Measurements from ENCODE around the gene USP47. TPM values are rescaled to one million over a fixed set of nuclear protein-coding genes. Genes with fewer than 3 reads are reported as not detected.

USP47 gene
- total and polyA plus RNA-seq, 2 of the 13 experiments (the other 11 are each of a cell fraction or from before 2014, with no cell fraction given) = 12.2 to 52.7 TPM

- intact Hi-C loops (cut with micrococcal nuclease; ENCODE audit: unreplicated experiment) = no loop called here
- Histone ChIP-seq H3K4me2 (ENCODE audit: low read depth, low read length) (no peak overlapping the region), H3K9ac (ENCODE audit: insufficient read depth, low read depth, low read length) (no peak overlapping the region), H3K4me1 (ENCODE audit: insufficient read depth, low read length) (no peaks in the 10 kb centered on the region), H3K27ac (ENCODE audit: extremely low read length, insufficient read depth, low read length) (no peak overlapping the region), H3K4me3 (replicated peaks in 1 of 3; ENCODE audit: insufficient read depth in 1 of 3, low read depth in 2 of 3, low read length in 3 of 3) (no peak overlapping the region), H3K36me3 (replicated peaks in 1 of 2; ENCODE audit: control insufficient read depth in 1 of 2, insufficient read depth in 2 of 2, low read length in 2 of 2) (no peaks in the 10 kb centered on the region), H3K27me3 (ENCODE audit: control insufficient read depth in 1 of 2, insufficient read depth in 2 of 2, low read length in 2 of 2) (no peaks in the 10 kb centered on the region), H3K79me2 (ENCODE audit: insufficient read depth, low read length) (peaks cover 93% of the 10 kb centered on the region), H3K9me3 (ENCODE audit: low read length) (no peaks in the 10 kb centered on the region), H2AFZ (ENCODE audit: low read length) (no peak overlapping the region), H4K20me1 (ENCODE audit: insufficient read depth, low read length) (peaks cover 7% of the 10 kb centered on the region; the same call in 1 of the 2 replicates)
- DNase-seq (ENCODE audit: low spot score) = no peak
- no peak for TF ChIP-seq ZNF138 (CRISPR knock-in tag; IDR thresholded peaks at IDR 0.05; ENCODE audit: low read depth)
- no peak for TF ChIP-seq BCL6 (CRISPR knock-in tag; IDR thresholded peaks at IDR 0.05)
- TF ChIP-seq HIVEP1 (CRISPR knock-in tag; IDR thresholded peaks at IDR 0.05) = no peak
- TF ChIP-seq FOXM1 (CRISPR knock-in tag; IDR thresholded peaks at IDR 0.05) = no peak
- ATAC-seq = no peak
- BruUV-seq (replicated peaks) = no TSS peak
- in situ Hi-C loops (cut with HindIII; ENCODE audit: extremely low pct_ligation_motif_present, low pct_unique_long_range_greater_than_20kb) = no loop called here
- ChIA-PET POLR2A (no interaction called here), CTCF (ENCODE audit: low intra/inter-chr PET ratio, low total read pairs) (no interaction called here)
- FAIRE-seq = no peak
- WGBS (ENCODE audit: low lambda C conversion rate) = 94% methylated on average over 1 of the region's 1 CpG
Observed at GRCh38 chr11:11864803-11865202, 23.0 kb downstream of the USP47 start.

- H3K4me1 ChIP-seq (ENCODE audit: insufficient read depth, low read length) = no peaks in the 10 kb centered on the region
- H4K20me1 ChIP-seq (ENCODE audit: insufficient read depth, low read length) = peaks cover 7% of the 10 kb centered on the region; the same call in 1 of the 2 replicates
- intact Hi-C loops (cut with micrococcal nuclease; ENCODE audit: unreplicated experiment) (no loop called here), in situ Hi-C loops (cut with HindIII; ENCODE audit: extremely low pct_ligation_motif_present, low pct_unique_long_range_greater_than_20kb) (no loop called here)
- no peaks in the 10 kb centered on the region for H3K9me3 ChIP-seq (ENCODE audit: low read length)
- no peak overlapping the region for H3K9ac ChIP-seq (ENCODE audit: insufficient read depth, low read depth, low read length)
- DNase-seq (ENCODE audit: low spot score) = no peak
- POLR2A ChIA-PET = no interaction called here
- H3K4me3 ChIP-seq (replicated peaks in 1 of 3; ENCODE audit: insufficient read depth in 1 of 3, low read depth in 2 of 3, low read length in 3 of 3) = no peak overlapping the region
- H3K4me2 ChIP-seq (ENCODE audit: low read depth, low read length) = no peak overlapping the region
- H3K79me2 ChIP-seq (ENCODE audit: insufficient read depth, low read length) = peaks cover 95% of the 10 kb centered on the region
- no peaks in the 10 kb centered on the region for H3K27me3 ChIP-seq (ENCODE audit: control insufficient read depth in 1 of 2, insufficient read depth in 2 of 2, low read length in 2 of 2)
- H3K36me3 ChIP-seq (replicated peaks in 1 of 2; ENCODE audit: control insufficient read depth in 1 of 2, insufficient read depth in 2 of 2, low read length in 2 of 2) = no peaks in the 10 kb centered on the region
- no peak for ATAC-seq
- no peak overlapping the region for H3K27ac ChIP-seq (ENCODE audit: extremely low read length, insufficient read depth, low read length)
- BruUV-seq (replicated peaks) = no TSS peak
- FAIRE-seq = no peak
- CTCF ChIA-PET (ENCODE audit: low intra/inter-chr PET ratio, low total read pairs) = no interaction called here
- WGBS (ENCODE audit: low lambda C conversion rate) = 66% methylated on average over 3 of the region's 3 CpGs
- H2AFZ ChIP-seq (ENCODE audit: low read length) = no peak overlapping the region
- TF ChIP-seq MEIS2 (CRISPR knock-in tag; IDR thresholded peaks at IDR 0.05) (no peak), ZFP90 (CRISPR knock-in tag; IDR thresholded peaks at IDR 0.05; ENCODE audit: borderline replicate concordance) (no peak), MEIS1 (CRISPR knock-in tag; IDR thresholded peaks at IDR 0.05; ENCODE audit: borderline replicate concordance) (no peak), ZNF691 (CRISPR knock-in tag; IDR thresholded peaks at IDR 0.05; ENCODE audit: borderline replicate concordance, low read depth) (no peak), XRCC5 (optimal IDR thresholded peaks at IDR 0.05; ENCODE audit: low read length) (no peak), POLR2AphosphoS5 (IDR thresholded peaks at IDR 0.05; ENCODE audit: low read depth, low read length) (no peak), ZNF138 (CRISPR knock-in tag; IDR thresholded peaks at IDR 0.05; ENCODE audit: low read depth) (no peak), ZNF276 (CRISPR knock-in tag; IDR thresholded peaks at IDR 0.05; ENCODE audit: low read depth) (no peak), ZSCAN25 (CRISPR knock-in tag; IDR thresholded peaks at IDR 0.05) (no peak), REST (IDR thresholded peaks at IDR 0.05; ENCODE audit: borderline replicate concordance in 1 of 2, low read depth in 1 of 2, low read length in 2 of 2) (no peak)
Observed at GRCh38 chr11:11865449-11865848, 23.7 kb downstream of the USP47 start.
